Activated CD4-positive, alpha-beta T cell treated with anti-CD3 and anti-CD28 coated beads for 36 hours (primary cell): ENCODE measurements around the gene TAP2. TPM values are rescaled to one million over a fixed set of nuclear protein-coding genes. Genes with fewer than 3 reads are reported as not detected.

Source experiments
- ATAC-seq: fragments of 200-7000 bp; cut with Tn5 transposase; one replicate; pipeline ENCODE4 v1.10.0; 2021; ENCODE audit warnings: mild to moderate bottlenecking, moderate library complexity
- CTCF ChIA-PET: fragments of 350-600 bp; sonication (Branson Sonifier 250); formaldehyde crosslinking; loops from one replicate; lab custom pipeline; 2021; ENCODE audit warnings: antibody characterized with exemption; lab: Charles Lee
- POLR2A ChIA-PET: fragments of 350-600 bp; sonication (Branson Sonifier 250); formaldehyde crosslinking; loops from one replicate; lab custom pipeline; 2021; ENCODE audit warnings: antibody characterized with exemption, inconsistent platforms; lab: Charles Lee
- DNase-seq: peaks from one replicate; pipeline ENCODE4 v3.0.0-alpha.2; 2020
- H3K27ac Mint-ChIP-seq: one replicate; pipeline ENCODE4 v1.8.0; 2021; ENCODE audit warnings: mixed read lengths
- H3K27me3 Mint-ChIP-seq: one replicate; pipeline ENCODE4 v1.8.0; 2021; ENCODE audit warnings: mixed read lengths
- H3K36me3 Mint-ChIP-seq: one replicate; pipeline ENCODE4 v1.8.0; 2021; ENCODE audit warnings: low read depth, mixed read lengths
- H3K4me1 Mint-ChIP-seq: one replicate; pipeline ENCODE4 v1.8.0; 2021; ENCODE audit warnings: mixed read lengths
- H3K4me3 Mint-ChIP-seq: one replicate; pipeline ENCODE4 v1.8.0; 2021; ENCODE audit warnings: mild to moderate bottlenecking, moderate library complexity, mixed read lengths
- H3K9me3 Mint-ChIP-seq: one replicate; pipeline ENCODE4 v1.8.0; 2021; ENCODE audit warnings: low read depth, mixed read lengths
- intact Hi-C, 2 experiments: fragments of 100-400 bp; cut with DNase I in 1 of 2; cut with micrococcal nuclease in 1 of 2; formaldehyde crosslinking; loops; one replicate each; pipeline versions ENCODE4 v1.14.2 to v1.15.1; 2022 to 2024; cut with DNase I, micrococcal nuclease
- total RNA-seq, 2 experiments: library from RNA; stranded (reverse); gene quantifications; one replicate each; pipeline ENCODE4 v1.2.3, GENCODE V29; 2021

TAP2 gene
- total RNA-seq, 2 experiments from 2014 or later, result 96.4 to 150 TPM

DNA sequence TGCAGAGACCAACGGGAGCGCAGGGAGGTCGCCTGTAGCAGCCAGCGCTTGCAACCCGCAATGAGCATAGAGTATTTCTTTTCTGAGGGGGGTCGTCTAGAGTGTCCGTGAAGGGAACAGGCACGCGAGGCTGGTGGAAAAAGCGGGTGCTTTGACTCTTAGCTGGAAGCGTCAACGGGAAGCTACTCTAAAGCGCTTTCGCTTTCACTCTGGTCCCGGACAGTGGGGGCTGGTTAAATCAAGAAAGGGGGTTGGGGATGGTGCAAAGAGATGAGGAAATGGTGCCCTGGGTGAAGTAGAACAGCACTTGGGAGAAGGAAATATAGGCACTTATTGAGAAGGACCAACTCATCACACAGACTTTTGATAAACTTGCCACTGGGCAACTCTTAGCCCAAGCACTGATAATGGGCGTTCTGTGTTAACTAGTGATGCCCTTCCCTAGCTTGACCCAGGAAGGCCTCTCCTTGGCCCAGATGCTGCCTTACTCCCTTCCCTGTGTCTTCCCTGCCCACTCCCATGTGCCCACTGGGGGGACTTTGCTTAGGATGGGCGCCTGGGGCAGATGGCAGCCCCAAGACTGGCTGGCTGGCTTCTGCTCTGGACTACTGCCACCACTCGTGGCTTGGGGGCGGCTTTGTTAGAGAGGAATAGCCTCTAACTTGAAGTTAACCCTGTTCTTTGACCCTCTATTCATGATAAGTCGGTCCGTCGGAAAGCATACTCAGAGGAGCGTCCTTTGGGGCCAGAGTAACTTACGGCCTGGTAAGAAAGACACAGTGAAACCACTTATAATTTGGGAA, 16.0 kb upstream of the TAP2 start:
- peaks cover 64% of the 10 kb centered on the region for H3K4me1 Mint-ChIP-seq
- ATAC-seq (peak; percentile 21), DNase-seq (peak; percentile 72)
- intact Hi-C loops, result loop anchor here (1.0 to 5.0 kb wide), 11 partner anchors 10 to 1234 kb away; partner anchors contain the start of genes TAP2 (in 2 of the 2), BRD2 (in 1 of the 2), CUTA (in 1 of the 2) and PHF1 (in 1 of the 2)
- H3K36me3 Mint-ChIP-seq, result peaks cover 90% of the 10 kb centered on the region
- peak overlapping the region; percentile 99 for H3K27ac Mint-ChIP-seq
- H3K27me3 Mint-ChIP-seq, result no peaks in the 10 kb centered on the region
- POLR2A ChIA-PET, result interaction anchor here (0.6 to 4.2 kb wide), 7 partner anchors 10 to 117 kb away, joined by 3 to 65 read pairs (median 10); partner anchors contain the start of genes BRD2, PSMB8 and TAP2
- CTCF ChIA-PET, result interaction anchor here (0.7 to 8.0 kb wide), 9 partner anchors 10 to 441 kb away, joined by 4 to 240 read pairs (median 7); partner anchors contain the start of genes HLA-DMA, PSMB8 and TAP2
- H3K9me3 Mint-ChIP-seq, result no peaks in the 10 kb centered on the region
- H3K4me3 Mint-ChIP-seq, result peak overlapping the region; percentile 100

DNA sequence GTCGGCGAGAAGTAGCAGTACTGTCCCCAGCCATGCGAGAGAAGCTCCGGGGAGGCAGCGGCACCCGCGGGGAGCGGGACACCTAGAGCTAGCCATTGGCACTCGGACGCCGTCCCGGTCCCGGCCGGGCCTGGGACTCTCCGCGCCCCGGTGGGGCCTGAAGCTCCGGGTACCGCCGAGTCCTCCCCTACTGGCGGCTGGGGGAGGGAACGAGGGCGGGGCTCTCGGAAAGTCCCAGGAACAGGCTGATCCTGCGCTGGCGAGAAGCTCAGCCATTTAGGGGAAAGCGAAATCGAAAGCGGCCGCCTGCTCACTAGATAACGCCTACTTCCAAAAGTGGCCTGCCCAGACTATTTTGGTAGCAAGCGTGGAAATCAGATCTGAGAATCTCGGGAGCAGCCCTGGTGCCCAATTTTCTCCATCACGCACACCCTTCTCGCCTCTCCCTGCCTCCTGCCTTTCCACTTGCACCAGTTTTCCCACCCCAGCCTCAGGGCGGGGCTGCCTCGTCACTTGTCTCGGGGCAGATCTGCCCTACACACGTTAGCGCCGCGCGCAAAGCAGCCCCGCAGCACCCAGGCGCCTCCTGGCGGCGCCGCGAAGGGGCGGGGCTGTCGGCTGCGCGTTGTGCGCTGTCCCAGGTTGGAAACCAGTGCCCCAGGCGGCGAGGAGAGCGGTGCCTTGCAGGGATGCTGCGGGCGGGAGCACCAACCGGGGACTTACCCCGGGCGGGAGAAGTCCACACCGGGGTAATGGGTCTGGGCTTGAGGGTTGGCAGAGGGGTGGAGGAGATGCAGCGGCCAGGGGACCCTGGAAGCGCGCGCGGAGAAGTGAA, 15.2 kb upstream of the TAP2 start, which contains the start of the genes PSMB9 and TAP1:
TSS of gene PSMB9 (plus strand) at position 652 of the 835 bp plus-strand sequence. CDS start at position 690, 38 bp downstream.
TSS of gene TAP1 (minus strand) at position 164 of the 835 bp plus-strand sequence. CDS start at position 96, 68 bp downstream.
- CTCF ChIA-PET, result interaction anchor here (0.7 to 8.0 kb wide), 11 partner anchors 12 to 440 kb away, joined by 3 to 240 read pairs (median 5); partner anchors contain the start of genes HLA-DMA, PSMB8 and TAP2
- POLR2A ChIA-PET, result interaction anchor here (0.7 to 4.2 kb wide), 12 partner anchors 9 to 1307 kb away, joined by 3 to 65 read pairs (median 4); partner anchors contain the start of genes PFDN6, PSMB8, TAP2 and WDR46
- H3K4me1 Mint-ChIP-seq, result peaks cover 62% of the 10 kb centered on the region
- intact Hi-C loops, result loop anchor here (1.0 to 5.0 kb wide), 16 partner anchors 9 to 1233 kb away; partner anchors contain the start of genes PSMB8 (in 2 of the 2), TAP2 (in 2 of the 2), ATF6B (in 1 of the 2) and BRD2 (in 1 of the 2)
- peak within 1 kb of the TSS; percentile 99 for H3K27ac Mint-ChIP-seq
- peak; percentile 98 for DNase-seq
- peaks cover 89% of the 10 kb centered on the region for H3K36me3 Mint-ChIP-seq
- no peaks in the 10 kb centered on the region for H3K9me3 Mint-ChIP-seq
- H3K4me3 Mint-ChIP-seq, result peak within 1 kb of the TSS; percentile 100
- ATAC-seq, result peak; percentile 84
- no peaks in the 10 kb centered on the region for H3K27me3 Mint-ChIP-seq

GRCh38 chr6:32852844-32853540, 14.5 kb upstream of the TAP2 start:
- ChIA-PET POLR2A (interaction anchor here (0.5 to 4.2 kb wide), 12 partner anchors 8 to 1306 kb away, joined by 3 to 65 read pairs (median 4); partner anchors contain the start of genes PFDN6, PSMB8, TAP2 and WDR46), CTCF (interaction anchor here (0.9 to 8.0 kb wide), 8 partner anchors 11 to 132 kb away, joined by 3 to 240 read pairs (median 8); partner anchors contain the start of genes HLA-DMA, PSMB8 and TAP2)
- H3K4me3 Mint-ChIP-seq, result peak overlapping the region; percentile 100
- peaks cover 62% of the 10 kb centered on the region for H3K4me1 Mint-ChIP-seq
- peak overlapping the region; percentile 94 for H3K27ac Mint-ChIP-seq
- no peaks in the 10 kb centered on the region for H3K9me3 Mint-ChIP-seq
- no peaks in the 10 kb centered on the region for H3K27me3 Mint-ChIP-seq
- intact Hi-C loops, result loop anchor here (1.0 to 5.0 kb wide), 10 partner anchors 9 to 1114 kb away; partner anchors contain the start of genes ATF6B (in 1 of the 2), CUTA (in 1 of the 2), PHF1 (in 1 of the 2) and PSMB8 (in 1 of the 2)
- H3K36me3 Mint-ChIP-seq, result peaks cover 89% of the 10 kb centered on the region
- ATAC-seq (peak; percentile 39), DNase-seq (peak; percentile 82)

- no peaks in the 10 kb centered on the region for H3K27me3 Mint-ChIP-seq
- H3K9me3 Mint-ChIP-seq, result no peaks in the 10 kb centered on the region
- H3K4me3 Mint-ChIP-seq, result peak overlapping the region; percentile 100
- ATAC-seq, result no peak
- DNase-seq, result peak; percentile 60
- peak overlapping the region; percentile 94 for H3K27ac Mint-ChIP-seq
- intact Hi-C loops, result loop anchor here (2.0 to 5.0 kb wide), 6 partner anchors 349 to 1113 kb away; partner anchors contain the start of genes CUTA (in 1 of the 2), PHF1 (in 1 of the 2), RPS18 (in 1 of the 2) and RXRB (in 1 of the 2)
- H3K36me3 Mint-ChIP-seq, result peaks cover 89% of the 10 kb centered on the region
- ChIA-PET CTCF (interaction anchor here (0.9 to 8.0 kb wide), 5 partner anchors 10 to 104 kb away, joined by 3 to 240 read pairs (median 46); partner anchors contain the start of genes PSMB8 and TAP2), POLR2A (interaction anchor here (0.5 to 4.2 kb wide), 7 partner anchors 7 to 127 kb away, joined by 3 to 65 read pairs (median 4); partner anchors contain the start of genes PSMB8 and TAP2)
- peaks cover 62% of the 10 kb centered on the region for H3K4me1 Mint-ChIP-seq
Measured at GRCh38 chr6:32852018-32852843, 13.7 kb upstream of the TAP2 start.

DNA sequence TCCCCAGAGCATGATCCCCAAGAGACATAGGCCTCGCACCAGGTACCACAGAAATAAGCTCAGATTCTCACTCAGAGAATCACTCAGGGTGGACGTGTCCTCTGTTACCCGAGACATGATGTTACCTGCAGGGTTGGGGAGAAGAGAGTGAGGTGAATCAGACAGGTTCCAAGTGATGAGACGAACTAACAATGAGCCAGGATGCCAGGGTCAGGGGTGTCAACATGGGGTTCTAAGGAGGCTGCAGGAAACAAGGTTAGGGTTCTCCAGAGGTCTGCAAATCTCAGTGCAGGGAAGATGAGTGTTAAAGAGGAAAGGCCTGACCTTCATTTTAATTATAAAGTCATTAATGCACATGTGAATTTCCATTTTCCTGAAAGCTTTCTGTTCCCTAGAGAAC, 12.5 kb upstream of the TAP2 start:
- Mint-ChIP-seq H3K4me3 (peak overlapping the region; percentile 100), H3K36me3 (peaks cover 88% of the 10 kb centered on the region), H3K9me3 (no peaks in the 10 kb centered on the region), H3K27ac (peak overlapping the region; percentile 94), H3K4me1 (peaks cover 61% of the 10 kb centered on the region), H3K27me3 (no peaks in the 10 kb centered on the region)
- ChIA-PET POLR2A (interaction anchor here (1.7 kb wide), 1 partner anchor 120 kb away, joined by 4 read pairs; no protein-coding TSS in a partner anchor), CTCF (interaction anchor here (0.7 to 3.7 kb wide), 5 partner anchors 12 to 133 kb away, joined by 3 to 46 read pairs (median 3); partner anchors contain the start of gene TAP2)
- DNase-seq (no peak), ATAC-seq (no peak)
- intact Hi-C loops, result loop anchor here (5.0 kb wide), 4 partner anchors 421 to 654 kb away; partner anchors contain the start of genes CUTA (in 1 of the 2), PHF1 (in 1 of the 2), RPS18 (in 1 of the 2) and VPS52 (in 1 of the 2)

GRCh38 chr6:32849126-32849525, 10.6 kb upstream of the TAP2 start:
- Mint-ChIP-seq H3K4me3 (peak overlapping the region; percentile 95), H3K4me1 (peaks cover 56% of the 10 kb centered on the region), H3K27me3 (no peaks in the 10 kb centered on the region), H3K36me3 (peaks cover 87% of the 10 kb centered on the region), H3K27ac (peak overlapping the region; percentile 84), H3K9me3 (no peaks in the 10 kb centered on the region)
- no peak for ATAC-seq
- no peak for DNase-seq
- POLR2A ChIA-PET, result interaction anchor here (0.6 to 1.1 kb wide), 2 partner anchors 11 to 15 kb away, joined by 3 read pairs; partner anchors contain the start of gene TAP2
- intact Hi-C loops, result no loop called here
- CTCF ChIA-PET, result interaction anchor here (0.8 to 3.7 kb wide), 4 partner anchors 9 to 136 kb away, joined by 3 to 46 read pairs (median 4); partner anchors contain the start of gene TAP2

DNA sequence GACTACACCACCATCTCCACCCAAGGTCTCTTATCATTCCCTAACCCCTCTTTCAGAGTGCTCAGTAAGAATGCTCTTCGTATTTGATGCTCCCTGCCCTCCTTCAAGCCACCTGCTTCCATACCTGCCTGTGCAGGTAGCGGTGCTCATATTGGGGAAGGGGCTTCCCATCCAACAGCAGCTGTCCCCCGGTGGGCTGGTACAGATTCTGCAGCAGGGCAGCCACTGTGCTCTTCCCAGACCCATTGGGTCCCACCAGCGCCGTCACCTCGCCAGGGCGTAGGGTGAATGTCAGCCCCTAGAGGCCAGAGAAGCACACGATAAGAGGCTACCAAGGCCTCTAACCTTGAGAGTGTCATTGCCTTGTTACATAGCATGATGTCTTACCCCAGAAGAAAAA, 9.3 kb upstream of the TAP2 start:
- intact Hi-C loops, result no loop called here
- ChIA-PET POLR2A (no interaction called here), CTCF (interaction anchor here (0.7 to 10.8 kb wide), 4 partner anchors 9 to 21 kb away, joined by 3 to 240 read pairs (median 28); partner anchors contain the start of genes PSMB9, TAP1 and TAP2)
- DNase-seq (no peak), ATAC-seq (no peak)
- Mint-ChIP-seq H3K4me1 (peaks cover 56% of the 10 kb centered on the region), H3K4me3 (peak overlapping the region; percentile 95), H3K27me3 (no peaks in the 10 kb centered on the region), H3K36me3 (peaks cover 95% of the 10 kb centered on the region), H3K27ac (peak overlapping the region; percentile 84), H3K9me3 (no peaks in the 10 kb centered on the region)

DNA sequence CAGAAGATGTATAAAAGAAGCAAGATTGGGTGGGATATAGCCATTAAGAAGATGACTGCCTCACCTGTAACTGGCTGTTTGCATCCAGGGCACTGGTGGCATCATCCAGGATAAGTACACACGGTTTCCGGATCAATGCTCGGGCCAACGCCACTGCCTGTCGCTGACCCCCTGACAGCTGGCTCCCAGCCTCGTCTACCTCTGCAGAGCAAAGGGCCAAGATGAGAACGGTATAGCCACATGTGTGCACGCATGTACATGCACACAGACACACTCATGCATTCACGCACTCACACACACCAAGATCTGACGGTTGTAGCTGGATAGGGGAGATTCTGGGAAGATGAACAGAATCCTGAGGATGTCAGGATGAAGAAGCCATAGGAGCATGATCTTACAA, 8.5 kb upstream of the TAP2 start:
- no peak for ATAC-seq
- Mint-ChIP-seq H3K4me3 (peak overlapping the region; percentile 95), H3K36me3 (peaks cover 95% of the 10 kb centered on the region), H3K9me3 (no peaks in the 10 kb centered on the region), H3K27ac (peak overlapping the region; percentile 84), H3K27me3 (no peaks in the 10 kb centered on the region), H3K4me1 (peaks cover 61% of the 10 kb centered on the region)
- POLR2A ChIA-PET, result interaction anchor here (1.2 to 3.6 kb wide), 2 partner anchors 9 to 124 kb away, joined by 5 to 69 read pairs; partner anchors contain the start of gene TAP2
- DNase-seq, result no peak
- intact Hi-C loops, result no loop called here
- CTCF ChIA-PET, result interaction anchor here (0.7 to 10.8 kb wide), 6 partner anchors 8 to 157 kb away, joined by 3 to 240 read pairs (median 4); partner anchors contain the start of genes PSMB9, TAP1 and TAP2
